ENCODE data around the gene SLC4A4.

The SLC4A4 gene

GRCh38 chr4:71445811-71446210, 107.0 kb downstream of the SLC4A4 start:
- no peak for TF ChIP-seq CTCF (IDR thresholded peaks at IDR 0.05; ENCODE audit: borderline replicate concordance, insufficient read depth, low read depth, low read length)
- no peak overlapping the region for H3K4me3 ChIP-seq (ENCODE audit: low read depth, low read length)

- no peak for TF ChIP-seq CTCF (IDR thresholded peaks at IDR 0.05; ENCODE audit: borderline replicate concordance, insufficient read depth, low read depth, low read length)
- no peak overlapping the region for H3K4me3 ChIP-seq (ENCODE audit: low read depth, low read length)
These were observed 107.8 kb downstream of the SLC4A4 start for GRCh38 chr4:71446479-71447081.

- TF ChIP-seq CTCF (IDR thresholded peaks at IDR 0.05; ENCODE audit: borderline replicate concordance, insufficient read depth, low read depth, low read length) = no peak
- no peak overlapping the region for H3K4me3 ChIP-seq (ENCODE audit: low read depth, low read length)
These were observed 110.2 kb downstream of the SLC4A4 start for GRCh38 chr4:71449040-71449439.

GRCh38 chr4:71449878-71450277, 111.1 kb downstream of the SLC4A4 start:
- TF ChIP-seq CTCF (IDR thresholded peaks at IDR 0.05; ENCODE audit: borderline replicate concordance, insufficient read depth, low read depth, low read length) = no peak

GRCh38 chr4:71453531-71453930, 114.7 kb downstream of the SLC4A4 start:
- no peak for TF ChIP-seq CTCF (IDR thresholded peaks at IDR 0.05; ENCODE audit: borderline replicate concordance, insufficient read depth, low read depth, low read length)
- no peak overlapping the region for H3K4me3 ChIP-seq (ENCODE audit: low read depth, low read length)

More at GRCh38 chr4:71449878-71450277, 111.1 kb downstream of the SLC4A4 start:
- no peak overlapping the region for H3K4me3 ChIP-seq (ENCODE audit: low read depth, low read length)

- no peak overlapping the region for H3K4me3 ChIP-seq (ENCODE audit: low read depth, low read length)
- TF ChIP-seq CTCF (IDR thresholded peaks at IDR 0.05; ENCODE audit: borderline replicate concordance, insufficient read depth, low read depth, low read length) = no peak
These were observed 118.0 kb downstream of the SLC4A4 start for GRCh38 chr4:71456841-71457240.

- TF ChIP-seq CTCF (IDR thresholded peaks at IDR 0.05; ENCODE audit: borderline replicate concordance, insufficient read depth, low read depth, low read length) = no peak
- H3K4me3 ChIP-seq (ENCODE audit: low read depth, low read length) = no peak overlapping the region
These were observed 121.6 kb downstream of the SLC4A4 start for GRCh38 chr4:71460371-71460770.
